Right cardiac atrium (tissue), 5 donors: ENCODE data around the gene MSGN1. TPM values are rescaled to one million over a fixed set of nuclear protein-coding genes. Genes with fewer than 3 reads are reported as not detected.

Experiments used
- ATAC-seq, 2 donors: fragments of 200-7000 bp; cut with Tn5 transposase; one replicate each; pipeline versions ENCODE4 v1.8.0 to v1.9.1; 2020; ENCODE audit warnings: moderate library complexity in 2 of 2, mild to moderate bottlenecking in 1 of 2
- DNase-seq, 3 donors: peaks; one replicate each; pipeline ENCODE4 v3.0.0-alpha.2; 2020
- H3K27ac ChIP-seq: one replicate; pipeline ENCODE4 v1.5.1; 2013; ENCODE audit warnings: mild to moderate bottlenecking, low read length, control low read depth, moderate library complexity
- H3K27me3 ChIP-seq: one replicate; pipeline ENCODE4 v1.6.1; 2013; ENCODE audit not compliant: control insufficient read depth, insufficient read depth
- H3K4me1 ChIP-seq: one replicate; pipeline ENCODE4 v1.6.1; 2013; ENCODE audit warnings: low read length; ENCODE audit not compliant: control insufficient read depth, insufficient read depth
- H3K4me3 ChIP-seq: one replicate; pipeline ENCODE4 v1.5.1; 2013; ENCODE audit warnings: low read length, control low read depth
- H3K9me3 ChIP-seq: one replicate; pipeline ENCODE4 v1.6.1; 2013; ENCODE audit warnings: low read length; ENCODE audit not compliant: control insufficient read depth
- WGBS: extraction: QIAGEN DNeasy Blood & Tissue Kit; methylation state at CpG from one replicate; pipeline ENCODE4 v1.1.7; 2013; 5-methylcytosine and 5-hydroxymethylcytosine counted together
- intact Hi-C, 4 donors: fragments of 100-400 bp; cut with DNase I; formaldehyde crosslinking; loops; one replicate each; pipeline versions ENCODE4 v1.11.0 to v1.14.0; 2022 to 2023
- polyA plus RNA-seq: library from polyadenylated mRNA; stranded (reverse); fragments of 200-250 nt; gene quantifications from one replicate; pipeline ENCODE4 v1.2.3, GENCODE V29; 2013
- total RNA-seq, 4 donors: library from RNA; stranded (reverse); fragmentation: NEBNext Ultra II Directional; extraction: Animal tissue kit (Norgen Biotek cat#: 25700); gene quantifications; one replicate each; pipeline ENCODE4 v1.2.1, GENCODE V29; 2021
- donor health status: healthy with polysubstance abuse.
- donor health status: DM: no; HTN: yes; CAD: no.
- donor health status: DM: no; HTN: no; CAD: no.
- donor health status: DM: no; HTN: yes; CAD: no; lungs with severe emphysema.
- donor health status: DM: yes; HTN: yes; CAD: no.

The MSGN1 gene
- total and polyA plus RNA-seq, 5 donors, result not detected

- Histone ChIP-seq H3K4me1 (peaks cover 2% of the 10 kb centered on the region), H3K27me3 (no peaks in the 10 kb centered on the region), H3K27ac (no peak overlapping the region), H3K4me3 (no peak overlapping the region), H3K9me3 (no peaks in the 10 kb centered on the region)
- DNase-seq (no peak), ATAC-seq (peak in 1 of 2 donors; percentile 35)
- intact Hi-C loops, result no loop called here
- 91% methylated on average over 8 of the region's 8 CpGs for WGBS
Measured at GRCh38 chr2:17805717-17806363, 10.4 kb upstream of the MSGN1 start.

DNA sequence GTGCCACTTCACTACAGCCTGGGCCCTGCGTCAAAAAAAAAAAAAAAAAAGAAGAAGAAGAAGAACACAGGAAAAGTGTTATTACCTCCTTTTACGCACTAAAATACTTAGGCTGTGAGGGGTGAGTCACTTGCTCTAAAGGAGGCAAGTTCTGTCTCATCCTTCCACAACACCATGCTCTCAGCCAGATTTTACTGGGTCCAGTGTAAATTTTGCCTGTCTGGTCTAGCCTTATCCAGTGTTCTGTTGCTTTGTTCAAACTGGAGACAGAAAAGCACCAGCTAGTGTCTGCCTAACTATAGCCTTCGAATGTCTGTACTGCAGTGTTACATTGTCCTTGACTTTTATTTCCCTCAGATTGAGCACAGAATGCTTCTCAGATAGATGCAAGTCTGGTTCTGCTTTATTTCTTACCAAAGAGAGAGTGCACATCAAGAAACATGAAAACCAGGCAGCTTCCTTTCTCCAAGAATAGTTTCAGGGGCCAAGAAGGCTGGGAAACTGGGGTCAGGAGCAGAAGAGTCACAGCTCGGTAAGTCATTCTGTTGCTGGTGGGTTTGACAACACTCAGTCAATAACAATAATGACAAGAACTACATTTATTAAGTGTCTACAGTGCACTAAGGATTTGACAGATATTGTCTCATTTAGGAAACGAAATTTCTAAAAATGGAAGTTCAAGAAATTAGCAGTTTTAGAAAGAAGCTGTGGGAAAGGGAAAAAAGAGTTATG lies 3.1 kb upstream of the MSGN1 start:
- Histone ChIP-seq H3K27me3 (no peaks in the 10 kb centered on the region), H3K4me1 (no peaks in the 10 kb centered on the region), H3K27ac (peak overlapping the region; percentile 55), H3K9me3 (no peaks in the 10 kb centered on the region), H3K4me3 (no peak overlapping the region)
- no peak for DNase-seq
- intact Hi-C loops, result no loop called here
- ATAC-seq, result peak; percentile 59 to 64
- 57% methylated on average over 5 of the region's 5 CpGs for WGBS

DNA sequence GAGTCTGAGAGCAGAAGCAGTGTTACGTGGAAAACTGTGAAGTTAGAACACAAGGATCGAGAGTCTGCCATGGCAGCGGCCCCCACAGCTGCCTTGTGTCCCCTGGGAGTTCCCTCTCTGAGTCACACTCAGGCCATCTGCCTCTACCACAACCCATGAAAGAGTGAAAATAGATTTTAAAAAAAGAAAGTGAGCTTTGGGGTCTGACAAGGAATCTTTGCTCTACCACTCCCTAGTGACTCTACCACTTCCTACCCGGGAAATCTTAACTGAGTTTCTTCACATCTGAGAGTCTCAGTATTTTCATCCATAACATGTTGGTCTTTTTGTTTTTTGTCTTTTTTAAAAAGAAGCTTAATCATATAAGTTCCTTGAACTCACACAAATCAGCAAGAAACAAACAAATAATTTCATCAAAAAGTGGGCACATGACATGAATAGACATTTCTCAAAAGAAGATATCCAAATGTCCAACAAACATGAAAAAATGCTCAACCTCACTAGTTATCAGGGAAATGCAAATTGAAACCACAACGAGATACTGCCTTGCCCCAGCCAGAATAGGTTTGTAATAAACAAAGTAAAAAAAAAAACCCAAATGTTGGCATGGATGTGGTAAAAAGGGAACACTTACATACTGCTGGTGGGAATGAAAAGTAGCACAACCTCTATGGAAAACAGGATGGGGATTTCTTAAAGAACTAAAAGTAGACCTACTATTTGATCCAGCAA lies 2.4 kb upstream of the MSGN1 start:
- 52% methylated on average over 5 of the region's 5 CpGs for WGBS
- H3K4me1 ChIP-seq, result no peaks in the 10 kb centered on the region
- no peaks in the 10 kb centered on the region for H3K27me3 ChIP-seq
- peak; percentile 54 to 75 for ATAC-seq
- DNase-seq, result peak; percentile 54 to 61 (median 60)
- intact Hi-C loops, result no loop called here
- H3K27ac ChIP-seq, result no peak overlapping the region
- no peaks in the 10 kb centered on the region for H3K9me3 ChIP-seq
- no peak overlapping the region for H3K4me3 ChIP-seq

DNA sequence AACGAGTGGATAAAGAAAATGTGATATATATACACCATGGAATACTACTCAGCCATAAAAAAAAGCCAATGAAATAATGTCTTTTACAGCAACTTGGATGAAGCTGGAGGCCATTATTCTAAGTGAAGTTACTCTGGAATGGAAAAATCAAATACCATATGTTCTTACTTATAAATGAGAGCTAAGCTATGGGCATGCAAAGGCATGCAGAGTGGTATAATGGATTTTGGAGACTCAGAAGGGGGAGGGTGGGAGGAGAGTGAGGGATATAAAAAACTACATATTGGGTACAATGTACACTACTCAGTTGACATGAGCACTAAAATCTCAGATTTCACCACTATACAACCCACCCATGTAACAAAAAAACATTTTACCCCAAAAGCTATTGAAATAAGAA lies 1.7 kb upstream of the MSGN1 start:
- Histone ChIP-seq H3K4me3 (no peak overlapping the region), H3K9me3 (no peaks in the 10 kb centered on the region), H3K4me1 (no peaks in the 10 kb centered on the region), H3K27ac (no peak overlapping the region), H3K27me3 (no peaks in the 10 kb centered on the region)
- ATAC-seq (no peak), DNase-seq (no peak)
- intact Hi-C loops, result no loop called here
- 95% methylated on average over 1 of the region's 1 CpG for WGBS

- ATAC-seq (no peak), DNase-seq (no peak)
- Histone ChIP-seq H3K9me3 (no peaks in the 10 kb centered on the region), H3K27ac (no peak overlapping the region), H3K4me3 (no peak overlapping the region), H3K4me1 (no peaks in the 10 kb centered on the region), H3K27me3 (no peaks in the 10 kb centered on the region)
- WGBS, result 70% methylated on average over 8 of the region's 8 CpGs
- intact Hi-C loops, result no loop called here
Measured at GRCh38 chr2:17815468-17816184, 634 bp upstream of the MSGN1 start.

- DNase-seq, result no peak
- Histone ChIP-seq H3K27me3 (no peaks in the 10 kb centered on the region), H3K9me3 (no peaks in the 10 kb centered on the region), H3K4me1 (peaks cover 3% of the 10 kb centered on the region), H3K27ac (no peak overlapping the region), H3K4me3 (no peak overlapping the region)
- WGBS, result 88% methylated on average over 2 of the region's 2 CpGs
- ATAC-seq, result no peak
- intact Hi-C loops, result no loop called here
Measured at GRCh38 chr2:17818235-17818815, 2.1 kb downstream of the MSGN1 start.

DNA sequence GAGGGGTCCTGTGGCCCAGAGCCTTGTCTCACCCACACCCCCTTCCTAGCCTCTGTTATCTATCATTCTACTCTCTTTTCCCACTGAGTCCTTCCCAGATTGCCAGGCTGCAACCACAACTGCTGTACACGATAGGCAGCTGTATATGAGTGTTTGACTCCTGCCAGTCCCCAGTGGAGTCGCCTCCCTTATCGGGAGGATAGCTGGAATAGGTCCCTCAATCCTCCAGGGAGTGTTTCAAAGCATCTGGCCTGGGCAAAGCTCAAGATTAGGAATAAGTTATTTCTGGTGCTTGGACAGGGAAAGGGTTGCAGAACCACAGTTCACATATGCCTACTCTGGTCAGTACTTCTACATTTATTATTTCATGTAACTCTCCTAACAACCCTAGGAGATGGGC lies 4.8 kb downstream of the MSGN1 start:
- DNase-seq (peak in 2 of 3 donors; percentile 46 to 54), ATAC-seq (peak; percentile 76 to 83)
- Histone ChIP-seq H3K9me3 (no peaks in the 10 kb centered on the region), H3K4me3 (no peak overlapping the region), H3K4me1 (peaks cover 3% of the 10 kb centered on the region), H3K27ac (peak overlapping the region; percentile 79), H3K27me3 (no peaks in the 10 kb centered on the region)
- intact Hi-C loops, result loop anchor here in 3 of 4 donors (10.0 kb wide), 2 partner anchors 66 to 106 kb away; partner anchors contain the start of genes GEN1 (in 2 of the 3) and SMC6 (in 2 of the 3)
- 42% methylated on average over 3 of the region's 3 CpGs for WGBS

DNA sequence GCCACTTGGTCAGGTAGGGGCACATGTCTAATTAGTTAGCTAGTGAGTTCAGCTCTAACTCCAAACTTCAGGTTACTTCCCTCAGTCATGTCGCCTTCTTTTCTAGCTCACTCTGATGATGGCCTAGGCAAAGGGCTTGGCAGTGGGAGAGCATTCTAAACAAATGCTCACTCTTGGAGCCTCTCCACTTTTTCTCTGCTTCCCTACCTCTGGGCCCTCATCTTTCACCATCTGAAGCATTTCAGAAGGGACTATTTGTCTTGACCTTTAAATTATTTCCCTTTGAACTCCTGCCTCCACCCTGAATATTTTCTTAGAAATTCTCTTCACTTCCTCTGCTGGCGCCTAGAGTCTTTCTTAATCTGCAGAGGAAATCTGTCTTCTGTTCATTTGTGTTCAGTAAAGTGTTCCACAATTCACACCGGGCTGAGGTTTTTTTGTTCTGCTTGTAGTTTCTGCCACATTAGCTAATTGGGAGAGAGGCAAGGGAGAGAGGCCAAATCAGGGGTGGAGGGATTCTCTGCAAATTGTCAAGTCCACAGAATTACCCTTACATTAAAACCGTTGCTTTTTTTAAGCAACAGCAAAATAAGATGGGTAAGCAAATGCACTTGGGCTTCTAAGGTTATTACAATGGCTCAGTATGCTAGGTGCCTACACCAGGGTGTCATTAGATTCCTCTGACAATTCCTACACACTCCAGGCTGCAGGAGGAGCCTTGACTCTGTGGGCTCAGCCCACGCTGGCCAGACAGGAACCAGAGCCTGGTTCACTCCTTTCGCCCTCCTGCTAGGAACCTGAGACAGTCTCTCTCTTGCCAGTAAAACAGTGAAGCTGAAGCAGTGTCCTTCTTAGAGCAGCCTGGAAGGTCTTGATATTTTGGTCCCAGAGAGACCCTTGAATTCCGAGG lies 5.5 kb downstream of the MSGN1 start:
- Histone ChIP-seq H3K4me1 (peaks cover 3% of the 10 kb centered on the region), H3K27me3 (no peaks in the 10 kb centered on the region), H3K4me3 (no peak overlapping the region), H3K27ac (peak overlapping the region; percentile 93), H3K9me3 (no peaks in the 10 kb centered on the region)
- ATAC-seq (peak; percentile 52 to 64), DNase-seq (peak in 1 of 3 donors; percentile 46)
- intact Hi-C loops, result loop anchor here in 3 of 4 donors (10.0 kb wide), 2 partner anchors 67 to 107 kb away; partner anchors contain the start of genes GEN1 (in 2 of the 3) and SMC6 (in 2 of the 3)
- WGBS, result 36% methylated on average over 7 of the region's 7 CpGs

- ATAC-seq, result peak; percentile 60 to 68
- Histone ChIP-seq H3K9me3 (no peaks in the 10 kb centered on the region), H3K27me3 (no peaks in the 10 kb centered on the region), H3K4me3 (no peak overlapping the region), H3K4me1 (peaks cover 3% of the 10 kb centered on the region), H3K27ac (peak overlapping the region; percentile 93)
- intact Hi-C loops, result loop anchor here in 3 of 4 donors (10.0 kb wide), 2 partner anchors 68 to 108 kb away; partner anchors contain the start of genes GEN1 (in 2 of the 3) and SMC6 (in 2 of the 3)
- 35% methylated on average over 4 of the region's 4 CpGs for WGBS
- peak in 1 of 3 donors; percentile 54 for DNase-seq
Measured at GRCh38 chr2:17822445-17823117, 6.3 kb downstream of the MSGN1 start.
